Measurements from ENCODE around the gene PIP4P1.

PIP4P1 gene

GRCh38 chr14:20435582-20436362 lies 25.5 kb downstream of the PIP4P1 start, which contains the start of gene KLHL33:
Gene KLHL33 (minus strand): TSS chr14:20436166. CDS start chr14:20435811, 355 bp downstream.
- no peak for DNase-seq (ENCODE audit: low spot score)

GRCh38 chr14:20434701-20435581 lies 26.3 kb downstream of the PIP4P1 start:
- no peak for DNase-seq (ENCODE audit: low spot score)

GRCh38 chr14:20429801-20430669 lies 31.2 kb downstream of the PIP4P1 start:
- no peak for DNase-seq (ENCODE audit: low spot score)

- no peak for DNase-seq (ENCODE audit: low spot score)
Measured at GRCh38 chr14:20428802-20429201, 32.4 kb downstream of the PIP4P1 start.

GRCh38 chr14:20428010-20428365 lies 33.2 kb downstream of the PIP4P1 start:
- DNase-seq (ENCODE audit: low spot score): no peak

GRCh38 chr14:20427231-20428009 lies 33.8 kb downstream of the PIP4P1 start:
- DNase-seq (ENCODE audit: low spot score): no peak

GRCh38 chr14:20424851-20425250 lies 36.4 kb downstream of the PIP4P1 start:
- DNase-seq (ENCODE audit: low spot score): no peak

- no peak for DNase-seq (ENCODE audit: low spot score)
Measured at GRCh38 chr14:20422886-20423285, 38.3 kb downstream of the PIP4P1 start.

- DNase-seq (ENCODE audit: low spot score): no peak
Measured at GRCh38 chr14:20421267-20421666, 40.0 kb downstream of the PIP4P1 start.

GRCh38 chr14:20419419-20419818 lies 41.8 kb downstream of the PIP4P1 start:
- DNase-seq (ENCODE audit: low spot score): no peak

GRCh38 chr14:20418501-20418909 lies 42.7 kb downstream of the PIP4P1 start:
- DNase-seq (ENCODE audit: low spot score): no peak

GRCh38 chr14:20417250-20418186 lies 43.7 kb downstream of the PIP4P1 start:
- DNase-seq (ENCODE audit: low spot score): no peak

GRCh38 chr14:20416223-20416622 lies 45.0 kb downstream of the PIP4P1 start:
- no peak for DNase-seq (ENCODE audit: low spot score)

GRCh38 chr14:20415782-20416206 lies 45.4 kb downstream of the PIP4P1 start:
- no peak for DNase-seq (ENCODE audit: low spot score)

GRCh38 chr14:20413744-20414082 lies 47.5 kb downstream of the PIP4P1 start:
- no peak for DNase-seq (ENCODE audit: low spot score)

- peak; percentile 90 for DNase-seq (ENCODE audit: low spot score)
Measured at GRCh38 chr14:20412876-20413743, 48.1 kb downstream of the PIP4P1 start, which contains the start of gene TEP1. Gene TEP1 (minus strand): TSS chr14:20413501. CDS start chr14:20408439, 5,062 bp downstream.

GRCh38 chr14:20412411-20412810 lies 48.8 kb downstream of the PIP4P1 start:
- no peak for DNase-seq (ENCODE audit: low spot score)

GRCh38 chr14:20409226-20409625 lies 52.0 kb downstream of the PIP4P1 start:
- DNase-seq (ENCODE audit: low spot score): no peak

All from left forelimb (tissue), 1 donor.